H9 (cell line): ENCODE results near the gene OLFM1. TPM values are rescaled to one million over a fixed set of nuclear protein-coding genes. Genes with fewer than 3 reads are reported as not detected.

Source experiments
- DNase-seq: peaks from one replicate; pipeline ENCODE4 v3.0.0-alpha.2; 2017
- H2AFZ ChIP-seq: one replicate; pipeline ENCODE4 v1.6.1; 2013; ENCODE audit warnings: mild to moderate bottlenecking, low read length, control low read depth, moderate library complexity
- H2AK5ac ChIP-seq: 2 replicates; pipeline ENCODE4 v1.6.1; 2013; ENCODE audit warnings: low read length, control low read depth, mixed read lengths; ENCODE audit not compliant: insufficient read length
- H2BK120ac ChIP-seq: one replicate; pipeline ENCODE4 v1.6.1; 2013; ENCODE audit warnings: low read depth, mild to moderate bottlenecking, low read length, control low read depth, inconsistent platforms; ENCODE audit not compliant: poor library complexity, severe bottlenecking
- H2BK12ac ChIP-seq: 2 replicates; pipeline ENCODE4 v1.6.1; 2013; ENCODE audit warnings: low read length, control low read depth, mixed read lengths, low read depth; ENCODE audit not compliant: insufficient read length
- H2BK15ac ChIP-seq: 2 replicates; pipeline ENCODE4 v1.6.1; 2013; ENCODE audit warnings: low read depth, low read length, control low read depth
- H2BK20ac ChIP-seq: one replicate; pipeline ENCODE4 v1.6.1; 2013; ENCODE audit warnings: low read depth, mild to moderate bottlenecking, low read length, control low read depth, inconsistent platforms; ENCODE audit not compliant: poor library complexity, severe bottlenecking
- H2BK5ac ChIP-seq: 2 replicates; pipeline ENCODE4 v1.6.1; 2013; ENCODE audit warnings: low read length, control low read depth, mixed read lengths; ENCODE audit not compliant: insufficient read length
- H3K14ac ChIP-seq: 2 replicates; pipeline ENCODE4 v1.6.1; 2013; ENCODE audit warnings: low read length, control low read depth; ENCODE audit not compliant: insufficient read depth
- H3K18ac ChIP-seq: 2 replicates; pipeline ENCODE4 v1.6.1; 2013; ENCODE audit warnings: low read depth, mild to moderate bottlenecking, mixed read lengths, low read length, control low read depth; ENCODE audit not compliant: insufficient read length
- H3K23ac ChIP-seq: 2 replicates; pipeline ENCODE4 v1.6.1; 2013; ENCODE audit warnings: low read length, control low read depth, mixed read lengths, low read depth; ENCODE audit not compliant: insufficient read length
- H3K23me2 ChIP-seq: 2 replicates; pipeline ENCODE4 v1.6.1; 2013; ENCODE audit warnings: low read depth, mild to moderate bottlenecking, mixed read lengths, low read length, control low read depth; ENCODE audit not compliant: insufficient read length, poor library complexity, severe bottlenecking
- H3K27ac ChIP-seq: 2 replicates; pipeline ENCODE4 v1.5.1; 2013; ENCODE audit warnings: low read length, control low read depth, mixed read lengths, low read depth; ENCODE audit not compliant: insufficient read length
- H3K27me3 ChIP-seq: 2 replicates; pipeline ENCODE4 v1.6.1; 2013; ENCODE audit warnings: low read length, control low read depth, inconsistent platforms; ENCODE audit not compliant: insufficient read depth
- H3K4ac ChIP-seq: 2 replicates; pipeline ENCODE4 v1.6.1; 2013; ENCODE audit warnings: low read depth, mild to moderate bottlenecking, control low read depth, inconsistent platforms, low read length, moderate library complexity
- H3K4me1 ChIP-seq: 2 replicates; pipeline ENCODE4 v1.6.1; 2013; ENCODE audit warnings: low read length, control low read depth, inconsistent platforms; ENCODE audit not compliant: insufficient read depth
- H3K4me2 ChIP-seq: 2 replicates; pipeline ENCODE4 v1.6.1; 2013; ENCODE audit warnings: low read length, control low read depth, mixed read lengths; ENCODE audit not compliant: insufficient read length, insufficient read depth
- H3K56ac ChIP-seq: 2 replicates; pipeline ENCODE4 v1.6.1; 2013; ENCODE audit warnings: low read depth, mild to moderate bottlenecking, mixed read lengths, low read length, control low read depth; ENCODE audit not compliant: insufficient read length
- H3K79me1 ChIP-seq: 2 replicates; pipeline ENCODE4 v1.6.1; 2013; ENCODE audit warnings: low read depth, mild to moderate bottlenecking, moderate library complexity, low read length, control low read depth, inconsistent platforms; ENCODE audit not compliant: insufficient read depth, poor library complexity, severe bottlenecking
- H3K79me2 ChIP-seq: 2 replicates; pipeline ENCODE4 v1.6.1; 2013; ENCODE audit warnings: low read length, control low read depth, inconsistent platforms; ENCODE audit not compliant: insufficient read depth
- H3K9ac ChIP-seq: 2 replicates; pipeline ENCODE4 v1.6.1; 2013; ENCODE audit warnings: low read length, control low read depth, mixed read lengths; ENCODE audit not compliant: insufficient read length; ENCODE audit errors: extremely low read depth
- H3K9me3 ChIP-seq: one replicate; pipeline ENCODE4 v1.6.1; 2013; ENCODE audit warnings: low read depth, low read length, inconsistent platforms; ENCODE audit not compliant: control insufficient read depth
- H3T11ph ChIP-seq: one replicate; pipeline ENCODE4 v1.6.1; 2013; ENCODE audit warnings: mild to moderate bottlenecking, low read length, control low read depth, inconsistent platforms
- H4K20me1 ChIP-seq: one replicate; pipeline ENCODE4 v1.6.1; 2013; ENCODE audit not compliant: control insufficient read depth, insufficient read length, insufficient read depth
- H4K5ac ChIP-seq: 2 replicates; pipeline ENCODE4 v1.6.1; 2013; ENCODE audit warnings: low read depth, mild to moderate bottlenecking, mixed read lengths, low read length, control low read depth; ENCODE audit not compliant: insufficient read length
- H4K8ac ChIP-seq: replicated peaks from 2 replicates; pipeline ENCODE4 v1.6.1; 2013; ENCODE audit warnings: low read length, control low read depth, mixed read lengths, low read depth; ENCODE audit not compliant: insufficient read length
- H4K91ac ChIP-seq: 2 replicates; pipeline ENCODE4 v1.6.1; 2013; ENCODE audit warnings: low read depth, mild to moderate bottlenecking, moderate library complexity, mixed read lengths, low read length, control low read depth; ENCODE audit not compliant: insufficient read length
- H3K27ac Mint-ChIP-seq, 3 experiments: 2 replicates in 2 of 3; 3 replicates in 1 of 3; pipeline ENCODE4 v1.8.0; 2020 to 2021; ENCODE audit warnings: mixed read lengths in 3 of 3, mild to moderate bottlenecking in 1 of 3, moderate library complexity in 1 of 3
- H3K27me3 Mint-ChIP-seq: 2 replicates; pipeline ENCODE4 v1.8.0; 2021; ENCODE audit warnings: low read depth, mild to moderate bottlenecking, moderate library complexity, mixed read lengths
- H3K36me3 Mint-ChIP-seq, 3 experiments: 2 replicates in 2 of 3; 3 replicates in 1 of 3; pipeline ENCODE4 v1.8.0; 2020 to 2021; ENCODE audit warnings: low read depth in 3 of 3, mixed read lengths in 3 of 3; ENCODE audit not compliant: insufficient read depth in 1 of 3
- H3K4me1 Mint-ChIP-seq, 2 experiments: 2 replicates each; pipeline ENCODE4 v1.8.0; 2020; ENCODE audit warnings: mixed read lengths in 2 of 2
- H3K4me3 Mint-ChIP-seq, 2 experiments: 2 replicates in 1 of 2; 3 replicates in 1 of 2; pipeline ENCODE4 v1.8.0; 2020 to 2021; ENCODE audit warnings: mild to moderate bottlenecking in 2 of 2, mixed read lengths in 2 of 2, moderate library complexity in 1 of 2
- H3K9me3 Mint-ChIP-seq, 2 experiments: 2 replicates in 1 of 2; 3 replicates in 1 of 2; pipeline ENCODE4 v1.8.0; 2020; ENCODE audit warnings: mild to moderate bottlenecking in 2 of 2, mixed read lengths in 2 of 2, moderate library complexity in 1 of 2
- WGBS: extraction: QIAGEN DNeasy Blood & Tissue Kit; methylation state at CpG from one replicate; pipeline ENCODE4 v1.1.7; 2013; ENCODE audit warnings: missing lambda C conversion rate, low lambda C conversion rate, mixed read lengths; ENCODE audit not compliant: insufficient read length; ENCODE audit errors: extremely low coverage; 5-methylcytosine and 5-hydroxymethylcytosine counted together
- total RNA-seq: library from RNA; stranded (reverse); gene quantifications from 2 replicates; pipeline ENCODE4 v1.2.1, GENCODE V29; 2021
- TF ChIP-seq, protein P1 (sequence below): fragments of 200-600 bp; sonication (generic); conservative IDR thresholded peaks from 3 replicates; pipeline ENCODE4 v1.8.0; 2021; ENCODE audit warnings: antibody characterized with exemption, mild to moderate bottlenecking

OLFM1 gene
- total RNA-seq, 1 experiment from 2014 or later: 34.1 TPM

DNA sequence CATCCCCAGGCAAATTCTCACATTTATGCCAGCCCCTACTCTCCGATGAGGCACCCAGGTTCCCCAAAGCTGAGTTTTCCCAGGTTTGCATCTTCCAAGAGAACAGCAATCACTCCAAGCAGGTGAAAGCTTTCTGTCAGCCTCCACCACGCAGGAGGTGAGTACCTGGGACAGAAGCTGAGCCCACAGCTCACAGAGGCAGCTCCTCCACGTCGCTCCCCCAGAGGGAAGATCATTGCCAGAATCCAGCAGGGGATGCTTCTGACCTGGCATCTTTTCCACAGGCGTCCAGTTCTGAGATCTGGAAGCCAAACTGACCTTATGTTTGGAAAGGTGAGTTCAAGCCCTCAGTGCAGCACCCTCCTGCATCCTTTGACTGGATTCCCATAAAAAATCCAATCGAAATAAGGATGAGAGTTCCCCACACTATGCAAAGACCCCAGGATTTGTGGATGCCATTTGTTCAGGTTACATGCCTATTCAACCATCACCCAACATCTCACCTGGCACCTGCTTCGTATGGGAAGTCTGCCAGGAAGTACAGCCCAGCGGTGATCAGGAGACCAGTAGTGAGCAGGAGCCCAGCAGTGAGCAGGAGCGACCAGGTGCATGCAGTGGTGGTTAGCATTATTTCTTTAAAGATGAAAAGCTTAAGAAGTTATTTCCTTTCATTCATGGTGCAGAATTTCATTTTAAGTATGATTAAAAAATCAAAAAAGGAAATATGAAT is 47.4 kb upstream of the OLFM1 start:
- Histone ChIP-seq H4K8ac (no peak overlapping the region), H2AK5ac (no peak overlapping the region), H3K79me2 (no peaks in the 10 kb centered on the region), H2BK20ac (no peak overlapping the region), H2BK5ac (no peak overlapping the region), H3K23me2 (no peaks in the 10 kb centered on the region), H4K20me1 (peaks cover 2% of the 10 kb centered on the region), H2BK15ac (no peak overlapping the region), H3K9ac (no peak overlapping the region), H3K4ac (no peak overlapping the region), H3K9me3 (no peaks in the 10 kb centered on the region), H3K23ac (no peak overlapping the region), H4K5ac (no peak overlapping the region), H3K27ac (no peak overlapping the region), H2BK12ac (no peak overlapping the region), H3K18ac (no peak overlapping the region), H2AFZ (no peak overlapping the region), H2BK120ac (no peak overlapping the region), H3K4me1 (no peaks in the 10 kb centered on the region), H3K56ac (no peak overlapping the region), H4K91ac (no peak overlapping the region), H3K27me3 (no peaks in the 10 kb centered on the region), H3K14ac (no peak overlapping the region), H3K4me2 (no peak overlapping the region), H3K79me1 (no peaks in the 10 kb centered on the region), H3T11ph (no peak overlapping the region)
- Mint-ChIP-seq H3K4me1 (peaks cover 5 to 7% of the 10 kb centered on the region in 2 experiments; a peak in 3 of 4 replicates), H3K9me3 (no peaks in the 10 kb centered on the region), H3K36me3 (no peaks in the 10 kb centered on the region), H3K27ac (no peak overlapping the region), H3K27me3 (no peaks in the 10 kb centered on the region; the same call in none of the 2 replicates), H3K4me3 (no peak overlapping the region)
- no peak for DNase-seq
- TF ChIP-seq, protein P1, sequence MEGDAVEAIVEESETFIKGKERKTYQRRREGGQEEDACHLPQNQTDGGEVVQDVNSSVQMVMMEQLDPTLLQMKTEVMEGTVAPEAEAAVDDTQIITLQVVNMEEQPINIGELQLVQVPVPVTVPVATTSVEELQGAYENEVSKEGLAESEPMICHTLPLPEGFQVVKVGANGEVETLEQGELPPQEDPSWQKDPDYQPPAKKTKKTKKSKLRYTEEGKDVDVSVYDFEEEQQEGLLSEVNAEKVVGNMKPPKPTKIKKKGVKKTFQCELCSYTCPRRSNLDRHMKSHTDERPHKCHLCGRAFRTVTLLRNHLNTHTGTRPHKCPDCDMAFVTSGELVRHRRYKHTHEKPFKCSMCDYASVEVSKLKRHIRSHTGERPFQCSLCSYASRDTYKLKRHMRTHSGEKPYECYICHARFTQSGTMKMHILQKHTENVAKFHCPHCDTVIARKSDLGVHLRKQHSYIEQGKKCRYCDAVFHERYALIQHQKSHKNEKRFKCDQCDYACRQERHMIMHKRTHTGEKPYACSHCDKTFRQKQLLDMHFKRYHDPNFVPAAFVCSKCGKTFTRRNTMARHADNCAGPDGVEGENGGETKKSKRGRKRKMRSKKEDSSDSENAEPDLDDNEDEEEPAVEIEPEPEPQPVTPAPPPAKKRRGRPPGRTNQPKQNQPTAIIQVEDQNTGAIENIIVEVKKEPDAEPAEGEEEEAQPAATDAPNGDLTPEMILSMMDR: no peak
- WGBS: no CpG with 5 or more reads among the region's 9 CpGs
